OCI-LY7 (cell line): ENCODE results near the gene SMARCB1. TPM values are rescaled to one million over a fixed set of nuclear protein-coding genes. Genes with fewer than 3 reads are reported as not detected.

Source experiments
- BruUV-seq: library from RNA; stranded (reverse); fragments of 400-500 nt; replicated peaks from 2 replicates; lab custom pipeline; 2021; lab: Mats Ljungman, UMichigan
- CTCF ChIA-PET: fragments of 300-600 bp; sonication (Branson Sonifier 250); formaldehyde crosslinking; loops from one replicate; lab custom pipeline; 2022; ENCODE audit warnings: antibody characterized with exemption; ENCODE audit not compliant: unreplicated experiment; lab: Charles Lee
- POLR2A ChIA-PET: fragments of 300-600 bp; sonication (Branson Sonifier 250); formaldehyde crosslinking; loops from one replicate; lab custom pipeline; 2022; ENCODE audit warnings: antibody characterized with exemption; lab: Charles Lee
- DNase-seq: peaks from one replicate; pipeline ENCODE4 v3.0.0-alpha.2; 2015; ENCODE audit warnings: low spot score
- H2AFZ ChIP-seq: fragments of 200-600 bp; sonication (generic), shearing (Covaris generic); 2 replicates; pipeline ENCODE4 v1.6.1; 2014; ENCODE audit warnings: mild to moderate bottlenecking, antibody characterized with exemption, low read length, moderate library complexity
- H3K27ac ChIP-seq: fragments of 200-600 bp; sonication (generic); 2 replicates; pipeline ENCODE4 v1.5.1; 2014; ENCODE audit warnings: mixed run types, low read depth, mild to moderate bottlenecking, moderate library complexity, low read length, inconsistent platforms; ENCODE audit not compliant: poor library complexity, severe bottlenecking
- H3K36me3 ChIP-seq: fragments of 200-600 bp; sonication (generic); 2 replicates; pipeline ENCODE4 v1.6.1; 2014; ENCODE audit warnings: mild to moderate bottlenecking, antibody characterized with exemption, low read length, moderate library complexity, mixed read lengths; ENCODE audit not compliant: insufficient read depth
- H3K4me1 ChIP-seq: fragments of 200-600 bp; sonication (generic); 2 replicates; pipeline ENCODE4 v1.5.1; 2014; ENCODE audit warnings: mild to moderate bottlenecking, low read length; ENCODE audit not compliant: insufficient read depth, poor library complexity, severe bottlenecking
- H3K4me2 ChIP-seq: fragments of 200-600 bp; sonication (generic); 2 replicates; pipeline ENCODE4 v1.6.1; 2014; ENCODE audit warnings: mild to moderate bottlenecking, low read length
- H3K4me3 ChIP-seq: fragments of 200-600 bp; sonication (generic); 2 replicates; pipeline ENCODE4 v1.5.1; 2014; ENCODE audit warnings: mild to moderate bottlenecking, low read depth, low read length; ENCODE audit not compliant: poor library complexity, severe bottlenecking
- H3K79me2 ChIP-seq: fragments of 200-600 bp; sonication (generic); 2 replicates; pipeline ENCODE4 v1.6.1; 2016; ENCODE audit warnings: low read depth, mild to moderate bottlenecking, low read length, moderate library complexity, mixed read lengths; ENCODE audit not compliant: insufficient read depth
- H3K9me2 ChIP-seq: fragments of 200-600 bp; sonication (generic); 2 replicates; pipeline ENCODE4 v1.6.1; 2016; ENCODE audit warnings: mild to moderate bottlenecking, low read length, mixed read lengths; ENCODE audit not compliant: insufficient read depth
- H3K9me3 ChIP-seq: fragments of 200-600 bp; sonication (generic); 2 replicates; pipeline ENCODE4 v1.6.1; 2014; ENCODE audit warnings: mild to moderate bottlenecking, mixed run types, low read length, mixed read lengths
- H4K20me1 ChIP-seq: fragments of 200-600 bp; sonication (generic); 2 replicates; pipeline ENCODE4 v1.6.1; 2014; ENCODE audit warnings: mild to moderate bottlenecking, antibody characterized with exemption, low read length, moderate library complexity, mixed read lengths; ENCODE audit not compliant: insufficient read depth
- CTCF ChIP-seq: fragments of 200-600 bp; sonication (generic); conservative IDR thresholded peaks from 2 replicates; pipeline ENCODE4 v1.5.1; 2014; ENCODE audit warnings: mild to moderate bottlenecking, antibody characterized with exemption, low read length, moderate library complexity, mixed read lengths
- EZH2phosphoT487 ChIP-seq: fragments of 200-600 bp; sonication (generic); IDR thresholded peaks from 2 replicates; pipeline ENCODE4 v1.6.1; 2018; ENCODE audit warnings: low read depth, borderline replicate concordance, mild to moderate bottlenecking, mixed run types, antibody characterized with exemption, low read length, moderate library complexity, mixed read lengths
- intact Hi-C: fragments of 100-400 bp; cut with micrococcal nuclease; formaldehyde crosslinking; loops from one replicate; pipeline ENCODE4 v1.10.0; 2022; ENCODE audit not compliant: unreplicated experiment
- total RNA-seq, 2 experiments: library from RNA; depleted of rRNA in 1 of 2; stranded (reverse); fragments of >200 nt in 1 of 2; shearing (Covaris generic) in 1 of 2; gene quantifications; 2 replicates each; pipeline ENCODE4 v1.2.3, GENCODE V29; 2014 to 2022

SMARCB1 gene
- total RNA-seq, 2 experiments from 2014 or later = 252 to 265 TPM

GRCh38 chr22:23836692-23837495, 50.1 kb downstream of the SMARCB1 start:
- Histone ChIP-seq H3K9me2 (no peaks in the 10 kb centered on the region), H3K4me1 (peaks cover 45% of the 10 kb centered on the region), H2AFZ (no peak overlapping the region), H3K79me2 (no peaks in the 10 kb centered on the region), H3K4me3 (peak overlapping the region; percentile 69), H3K36me3 (peaks cover 57% of the 10 kb centered on the region), H4K20me1 (no peaks in the 10 kb centered on the region), H3K27ac (peak overlapping the region; percentile 83), H3K4me2 (peak overlapping the region; percentile 91), H3K9me3 (no peaks in the 10 kb centered on the region)
- no TSS peak for BruUV-seq
- DNase-seq = no peak
- ChIA-PET CTCF (interaction anchor here (1.4 kb wide), 1 partner anchor 32 kb away, joined by 3 read pairs; no protein-coding TSS in a partner anchor), POLR2A (interaction anchor here (1.1 kb wide), 1 partner anchor 31 kb away, joined by 4 read pairs; no protein-coding TSS in a partner anchor)
- TF ChIP-seq CTCF = no peak
- TF ChIP-seq EZH2phosphoT487 = no peak
- intact Hi-C loops = loop anchor here (5.0 kb wide), 1 partner anchor 50 kb away; the partner anchor contains the start of gene SMARCB1

GRCh38 chr22:23837496-23837859, 50.7 kb downstream of the SMARCB1 start:
- Histone ChIP-seq H4K20me1 (no peaks in the 10 kb centered on the region), H3K36me3 (peaks cover 51% of the 10 kb centered on the region), H3K9me2 (no peaks in the 10 kb centered on the region), H2AFZ (no peak overlapping the region), H3K27ac (peak overlapping the region; percentile 83), H3K4me3 (peak overlapping the region; percentile 69), H3K9me3 (no peaks in the 10 kb centered on the region), H3K79me2 (no peaks in the 10 kb centered on the region), H3K4me1 (peaks cover 46% of the 10 kb centered on the region), H3K4me2 (peak overlapping the region; percentile 91)
- ChIA-PET POLR2A (interaction anchor here (1.6 kb wide), 1 partner anchor 14 kb away, joined by 5 read pairs; no protein-coding TSS in a partner anchor), CTCF (interaction anchor here (1.4 kb wide), 1 partner anchor 32 kb away, joined by 3 read pairs; no protein-coding TSS in a partner anchor)
- intact Hi-C loops = loop anchor here (5.0 kb wide), 1 partner anchor 50 kb away; the partner anchor contains the start of gene SMARCB1
- no TSS peak for BruUV-seq
- TF ChIP-seq EZH2phosphoT487 (no peak), CTCF (no peak)
- DNase-seq = no peak
